Mucosa of descending colon (tissue), 3 donors: ENCODE results near the gene CEMIP. TPM values are rescaled to one million over a fixed set of nuclear protein-coding genes. Genes with fewer than 3 reads are reported as not detected.

Source experiments
- ATAC-seq: fragments of 200-7000 bp; cut with Tn5 transposase; one replicate; pipeline ENCODE4 v1.9.1; 2020; ENCODE audit warnings: mild to moderate bottlenecking, moderate library complexity
- DNase-seq, 3 donors: peaks; one replicate each; pipeline ENCODE4 v3.0.0-alpha.2; 2020
- H3K36me3 ChIP-seq: fragments of 200-600 bp; one replicate; pipeline ENCODE4 v1.8.0; 2021; ENCODE audit warnings: low read depth, mild to moderate bottlenecking
- H3K4me1 ChIP-seq: fragments of 200-600 bp; one replicate; pipeline ENCODE4 v1.8.0; 2021; ENCODE audit warnings: low read depth, mild to moderate bottlenecking
- H3K4me3 ChIP-seq: fragments of 200-600 bp; one replicate; pipeline ENCODE4 v1.8.0; 2021; ENCODE audit warnings: mild to moderate bottlenecking
- H3K9me3 ChIP-seq: fragments of 200-600 bp; one replicate; pipeline ENCODE4 v1.8.0; 2021; ENCODE audit warnings: mild to moderate bottlenecking
- intact Hi-C, 2 donors: fragments of 100-400 bp; cut with DNase I in 1 of 2; cut with micrococcal nuclease in 1 of 2; formaldehyde crosslinking; loops; one replicate each; pipeline versions ENCODE4 v1.11.0 to v1.11.1; 2022; cut with DNase I, micrococcal nuclease
- total RNA-seq, 3 donors: library from RNA; stranded (reverse); fragmentation: NEBNext Ultra II Directional in 2 of 3; extraction: Animal tissue kit (Norgen Biotek cat#: 25700) in 2 of 3; gene quantifications; one replicate each; pipeline versions ENCODE4 v1.2.1 to v1.2.4, GENCODE V29; 2021 to 2023
- TF ChIP-seq, protein P1 (sequence below): fragments of 200-600 bp; IDR thresholded peaks from one replicate; pipeline ENCODE4 v1.8.0; 2022; ENCODE audit warnings: antibody characterized with exemption, mild to moderate bottlenecking
- donor health status: DM: no; HTN: no; CAD: no; lungs with moderate emphysema.
- donor health status: DM: no; HTN: no; CAD: no.
- donor health status: DM: no; HTN: yes; CAD: no.

CEMIP gene
- total RNA-seq, 3 donors from 2014 or later = 0.63 to 2.2 (median 1.4) TPM

DNA sequence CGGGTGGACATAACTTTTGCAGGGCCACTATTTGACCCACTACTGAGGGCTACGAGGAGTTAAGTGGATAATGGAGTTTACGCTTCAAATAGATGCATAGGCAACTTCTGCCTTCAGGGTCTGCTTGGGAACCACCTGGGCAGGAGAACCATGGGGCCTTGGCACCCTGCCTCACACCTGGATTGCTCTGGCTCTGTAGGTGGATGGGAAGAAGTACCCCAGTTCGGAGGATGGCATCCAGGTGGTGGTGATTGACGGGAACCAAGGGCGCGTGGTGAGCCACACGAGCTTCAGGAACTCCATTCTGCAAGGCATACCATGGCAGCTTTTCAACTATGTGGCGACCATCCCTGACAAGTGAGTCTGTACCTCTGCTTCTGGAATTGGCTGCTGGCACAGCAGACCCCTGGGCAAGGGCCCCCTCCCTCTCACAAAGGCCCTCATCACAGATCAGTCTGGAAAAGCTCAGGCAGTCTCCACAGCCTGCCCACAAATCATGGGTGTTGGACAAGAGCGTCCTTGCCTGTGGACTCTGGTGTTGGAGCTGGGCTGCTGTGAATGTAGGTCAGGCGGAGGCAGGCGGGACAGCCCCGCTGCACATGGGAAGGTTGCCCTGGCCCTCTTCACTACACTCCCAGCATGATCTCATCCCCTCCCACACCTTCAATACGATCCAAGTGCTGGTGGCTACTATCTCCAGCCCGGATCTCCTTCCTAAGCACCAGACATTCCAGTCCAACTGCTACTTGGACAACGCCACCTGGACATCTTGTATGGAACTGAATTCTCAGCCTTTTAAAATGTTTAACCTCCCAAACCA is 163.8 kb downstream of the CEMIP start:
- Histone ChIP-seq H3K4me3 (no peak overlapping the region), H3K9me3 (no peaks in the 10 kb centered on the region), H3K4me1 (no peaks in the 10 kb centered on the region), H3K36me3 (no peaks in the 10 kb centered on the region)
- TF ChIP-seq, protein P1, sequence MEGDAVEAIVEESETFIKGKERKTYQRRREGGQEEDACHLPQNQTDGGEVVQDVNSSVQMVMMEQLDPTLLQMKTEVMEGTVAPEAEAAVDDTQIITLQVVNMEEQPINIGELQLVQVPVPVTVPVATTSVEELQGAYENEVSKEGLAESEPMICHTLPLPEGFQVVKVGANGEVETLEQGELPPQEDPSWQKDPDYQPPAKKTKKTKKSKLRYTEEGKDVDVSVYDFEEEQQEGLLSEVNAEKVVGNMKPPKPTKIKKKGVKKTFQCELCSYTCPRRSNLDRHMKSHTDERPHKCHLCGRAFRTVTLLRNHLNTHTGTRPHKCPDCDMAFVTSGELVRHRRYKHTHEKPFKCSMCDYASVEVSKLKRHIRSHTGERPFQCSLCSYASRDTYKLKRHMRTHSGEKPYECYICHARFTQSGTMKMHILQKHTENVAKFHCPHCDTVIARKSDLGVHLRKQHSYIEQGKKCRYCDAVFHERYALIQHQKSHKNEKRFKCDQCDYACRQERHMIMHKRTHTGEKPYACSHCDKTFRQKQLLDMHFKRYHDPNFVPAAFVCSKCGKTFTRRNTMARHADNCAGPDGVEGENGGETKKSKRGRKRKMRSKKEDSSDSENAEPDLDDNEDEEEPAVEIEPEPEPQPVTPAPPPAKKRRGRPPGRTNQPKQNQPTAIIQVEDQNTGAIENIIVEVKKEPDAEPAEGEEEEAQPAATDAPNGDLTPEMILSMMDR = no peak
- DNase-seq = no peak
- intact Hi-C loops = no loop called here
- no peak for ATAC-seq

DNA sequence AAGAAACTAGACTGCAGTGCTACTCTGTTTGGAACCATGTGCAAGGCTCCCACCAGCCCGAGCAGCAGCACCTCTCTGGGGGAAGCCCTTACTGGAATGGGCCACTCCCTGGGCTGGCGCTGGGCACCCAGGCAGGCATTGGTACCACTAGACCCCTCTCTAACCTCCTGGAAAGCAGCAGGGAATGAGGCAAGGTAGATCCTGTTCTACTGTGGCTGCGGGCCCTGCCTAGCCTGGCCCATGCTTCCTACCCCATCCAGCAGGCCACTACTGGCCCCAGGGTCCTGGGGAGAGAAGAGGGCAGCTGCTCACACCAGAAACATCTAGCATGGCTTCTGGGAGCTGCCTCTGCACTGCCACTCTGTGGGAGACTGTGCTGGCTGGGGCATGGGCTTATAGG is 165.6 kb downstream of the CEMIP start:
- DNase-seq (no peak), ATAC-seq (no peak)
- no peaks in the 10 kb centered on the region for H3K36me3 ChIP-seq
- intact Hi-C loops = no loop called here
- no peaks in the 10 kb centered on the region for H3K4me1 ChIP-seq
- H3K4me3 ChIP-seq = no peak overlapping the region
- TF ChIP-seq, protein P1 = no peak
- no peaks in the 10 kb centered on the region for H3K9me3 ChIP-seq

- DNase-seq (no peak), ATAC-seq (no peak)
- Histone ChIP-seq H3K9me3 (no peaks in the 10 kb centered on the region), H3K4me1 (no peaks in the 10 kb centered on the region), H3K36me3 (no peaks in the 10 kb centered on the region), H3K4me3 (no peak overlapping the region)
- TF ChIP-seq, protein P1 = no peak
- intact Hi-C loops = no loop called here
Observed at GRCh38 chr15:80945605-80946004, 166.4 kb downstream of the CEMIP start.

DNA sequence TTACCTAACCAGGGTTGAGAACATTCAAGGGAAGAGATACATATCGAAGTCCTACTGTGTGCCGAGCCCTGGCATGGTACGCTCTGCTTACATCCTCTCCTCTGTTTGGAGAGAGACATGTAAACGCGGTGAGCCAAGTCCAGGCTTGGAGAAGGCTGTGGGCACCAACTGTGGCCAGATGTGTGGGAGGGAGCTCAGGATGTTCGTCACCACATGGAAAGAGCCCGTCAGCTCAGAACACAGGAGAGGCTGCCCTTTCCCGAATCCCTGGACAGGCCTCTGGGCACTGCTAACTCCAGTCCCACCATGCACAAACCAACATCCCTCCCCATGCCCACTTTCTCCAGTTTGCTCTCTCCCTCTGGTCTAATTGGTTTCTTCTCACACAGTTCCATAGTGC is 167.4 kb downstream of the CEMIP start:
- intact Hi-C loops = no loop called here
- H3K9me3 ChIP-seq = no peaks in the 10 kb centered on the region
- DNase-seq (no peak), ATAC-seq (no peak)
- no peaks in the 10 kb centered on the region for H3K36me3 ChIP-seq
- H3K4me1 ChIP-seq = no peaks in the 10 kb centered on the region
- TF ChIP-seq, protein P1 = no peak
- no peak overlapping the region for H3K4me3 ChIP-seq

GRCh38 chr15:80948651-80949292 is 169.6 kb downstream of the CEMIP start:
- Histone ChIP-seq H3K36me3 (no peaks in the 10 kb centered on the region), H3K4me3 (no peak overlapping the region), H3K9me3 (no peaks in the 10 kb centered on the region), H3K4me1 (no peaks in the 10 kb centered on the region)
- TF ChIP-seq, protein P1 = no peak
- ATAC-seq (no peak), DNase-seq (no peak)
- intact Hi-C loops = no loop called here
